GM18520 (cell line): ENCODE measurements around the gene FMN2.

Experiments used
- ATAC-seq: cut with Tn5 transposase; IDR thresholded peaks from one replicate; pipeline ENCODE4 v1.9.1; 2021; ENCODE audit not compliant: unreplicated experiment

Gene FMN2

GRCh38 chr1:240516069-240516468 is 424.4 kb downstream of the FMN2 start:
- ATAC-seq = no peak

- ATAC-seq = no peak
These were observed 426.2 kb downstream of the FMN2 start for GRCh38 chr1:240517891-240518290.

- no peak for ATAC-seq
These were observed 430.6 kb downstream of the FMN2 start for GRCh38 chr1:240522122-240522822.

- ATAC-seq = no peak
These were observed 432.8 kb downstream of the FMN2 start for GRCh38 chr1:240524356-240525069.
